ENCODE results near the gene DLL4.
A peak's percentile ranks its signal among the peaks of the same experiment; 100 is the strongest.

DLL4 gene

GRCh38 chr15:40906091-40906990 lies 22.8 kb upstream of the DLL4 start:
- DNase-seq (ENCODE audit: low read depth in 3 of 3), result peak; percentile 55 to 63 (median 57)

- DNase-seq (ENCODE audit: low read depth in 3 of 3), result no peak
Observed at GRCh38 chr15:40906991-40907802, 21.9 kb upstream of the DLL4 start.

GRCh38 chr15:40908095-40908494 lies 21.0 kb upstream of the DLL4 start:
- no peak for DNase-seq (ENCODE audit: low read depth in 3 of 3)

DNA sequence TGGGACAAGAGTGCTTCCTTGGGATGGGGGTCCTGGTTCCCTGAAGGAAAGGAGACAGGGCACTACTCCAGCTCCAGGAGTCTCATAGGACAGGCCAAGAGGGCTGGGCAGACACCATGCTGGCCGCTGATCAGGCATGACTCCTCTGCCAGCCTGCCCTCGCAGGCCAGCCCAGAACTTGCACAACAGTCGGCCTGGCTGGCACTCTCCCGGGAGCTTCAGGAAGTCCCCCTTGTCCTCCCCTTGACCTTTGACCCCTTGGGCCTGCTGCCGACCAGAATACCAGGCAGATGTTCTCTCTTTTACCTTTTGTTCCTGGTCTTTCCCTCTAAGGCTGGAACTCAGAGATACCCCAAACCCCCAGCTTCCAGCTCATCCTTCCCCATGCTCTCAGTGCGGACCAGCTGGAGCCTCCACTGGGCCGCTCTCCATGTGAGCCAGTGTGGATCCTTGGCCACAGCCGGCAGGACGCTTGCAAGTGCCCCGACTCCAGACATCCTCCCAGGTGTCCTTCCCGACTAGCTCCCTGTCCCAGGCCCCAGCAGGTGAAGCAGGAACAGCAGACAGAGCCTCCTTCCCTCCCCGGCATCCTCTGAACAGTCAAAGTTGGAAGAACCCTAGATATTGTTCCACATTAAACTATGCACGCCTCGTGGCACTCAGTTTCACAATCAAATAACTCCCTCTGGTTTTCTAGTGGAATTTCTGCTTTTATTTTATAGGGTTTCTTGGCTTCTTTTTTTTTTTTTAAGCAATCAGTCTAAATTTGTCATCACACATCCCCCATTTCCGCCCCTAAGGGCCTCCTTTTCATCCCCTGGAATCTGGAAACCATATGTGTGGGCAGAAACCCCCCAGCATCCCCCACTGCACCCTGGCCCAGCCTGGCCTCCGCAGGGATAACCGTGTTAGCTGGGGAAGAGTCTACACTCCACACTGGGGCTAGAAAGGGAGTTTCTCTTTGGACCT lies 19.2 kb upstream of the DLL4 start:
- no peak for DNase-seq (ENCODE audit: low read depth in 3 of 3)

GRCh38 chr15:40911141-40911540 lies 18.0 kb upstream of the DLL4 start:
- DNase-seq (ENCODE audit: low read depth in 3 of 3), result no peak

DNA sequence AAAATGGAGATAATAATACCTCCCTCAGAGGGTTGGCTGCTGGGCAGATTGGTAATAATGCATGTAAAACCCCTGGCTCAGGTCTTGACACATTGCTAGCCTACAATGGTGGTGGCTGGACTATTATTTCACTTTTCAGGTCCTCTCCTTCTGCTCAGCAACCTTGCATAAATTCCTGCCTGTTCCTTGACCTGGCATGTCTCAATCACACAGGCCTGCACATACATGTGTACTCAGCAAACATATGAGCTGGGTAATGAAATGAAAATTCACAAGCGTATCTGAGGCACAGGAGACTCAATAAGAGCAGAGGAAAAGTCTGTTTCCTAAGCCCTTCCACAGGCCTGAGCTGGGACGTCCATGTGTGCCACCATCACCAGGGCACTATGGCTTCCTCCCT lies 17.4 kb upstream of the DLL4 start:
- DNase-seq (ENCODE audit: low read depth in 3 of 3), result no peak

- no peak for DNase-seq (ENCODE audit: low read depth in 3 of 3)
Observed at GRCh38 chr15:40912478-40912877, 16.7 kb upstream of the DLL4 start.

DNA sequence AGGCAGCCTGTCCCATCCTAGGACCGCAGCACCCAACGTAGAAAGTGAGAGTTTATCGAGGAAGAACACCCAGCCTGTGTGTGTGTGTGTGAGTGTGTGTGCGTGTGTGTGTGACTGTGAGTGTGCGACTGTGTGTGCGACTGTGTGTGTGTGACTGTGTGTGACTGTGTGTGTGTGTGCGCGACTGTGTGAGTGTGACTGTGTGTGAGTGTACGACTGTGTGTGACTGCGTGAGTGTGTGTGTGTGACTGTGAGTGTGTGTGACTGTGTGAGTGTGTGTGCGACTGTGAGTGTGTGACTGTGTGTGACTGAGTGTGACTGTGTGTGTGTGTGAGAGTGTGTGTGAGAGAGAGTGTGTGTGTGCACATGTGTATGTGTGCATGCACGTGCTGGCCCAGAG lies 15.1 kb upstream of the DLL4 start:
- DNase-seq (ENCODE audit: low read depth in 3 of 3), result no peak

- no peak for DNase-seq (ENCODE audit: low read depth in 3 of 3)
Observed at GRCh38 chr15:40914486-40914885, 14.7 kb upstream of the DLL4 start.

DNA sequence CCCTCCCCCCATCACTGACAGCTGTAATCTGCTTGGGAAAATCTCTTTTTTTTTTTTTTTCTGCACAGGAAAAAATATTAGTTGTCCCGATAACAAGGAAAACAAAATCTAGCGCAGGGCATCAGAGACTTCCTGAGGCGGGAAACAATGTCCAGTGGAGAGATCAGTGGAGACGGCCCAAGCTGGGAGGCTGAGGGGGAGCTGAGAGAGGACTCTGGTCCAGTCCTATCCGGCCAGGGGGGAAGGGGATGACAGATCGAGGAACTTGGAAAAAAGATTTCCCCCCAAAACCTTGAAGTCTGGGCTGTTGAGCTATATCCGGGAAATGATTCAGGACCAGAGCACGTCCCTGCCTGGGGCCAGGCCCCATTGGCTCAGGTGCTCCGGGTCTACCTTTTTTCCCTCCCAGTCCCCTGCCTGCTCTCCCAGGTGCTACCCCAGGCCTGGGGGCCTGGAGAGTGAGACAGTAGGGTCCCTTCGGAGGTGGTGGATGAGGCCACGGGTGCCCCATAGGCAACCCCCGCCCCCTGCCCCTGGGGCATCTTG lies 14.0 kb upstream of the DLL4 start:
- DNase-seq (ENCODE audit: low read depth in 3 of 3), result no peak

DNA sequence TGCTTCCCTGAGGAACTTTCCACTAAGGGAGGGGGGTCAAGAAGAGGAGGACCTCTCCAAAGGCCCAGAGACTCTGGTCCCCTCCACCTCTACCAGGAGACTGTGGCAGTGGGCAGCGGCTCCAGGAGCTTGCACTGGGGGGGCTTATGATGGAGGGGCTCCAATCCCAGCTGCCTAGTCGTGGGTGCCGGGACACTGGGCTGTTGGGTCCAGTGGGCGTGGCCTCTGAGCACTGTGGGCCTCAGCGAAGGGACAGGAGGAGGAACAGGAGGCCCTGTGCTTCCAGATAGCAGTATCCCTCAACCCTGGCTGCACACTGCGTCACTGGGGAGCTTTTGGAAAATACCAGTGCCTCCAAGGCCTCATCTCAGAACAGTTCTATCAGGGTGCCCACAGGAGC lies 13.5 kb upstream of the DLL4 start:
- no peak for DNase-seq (ENCODE audit: low read depth in 3 of 3)

DNA sequence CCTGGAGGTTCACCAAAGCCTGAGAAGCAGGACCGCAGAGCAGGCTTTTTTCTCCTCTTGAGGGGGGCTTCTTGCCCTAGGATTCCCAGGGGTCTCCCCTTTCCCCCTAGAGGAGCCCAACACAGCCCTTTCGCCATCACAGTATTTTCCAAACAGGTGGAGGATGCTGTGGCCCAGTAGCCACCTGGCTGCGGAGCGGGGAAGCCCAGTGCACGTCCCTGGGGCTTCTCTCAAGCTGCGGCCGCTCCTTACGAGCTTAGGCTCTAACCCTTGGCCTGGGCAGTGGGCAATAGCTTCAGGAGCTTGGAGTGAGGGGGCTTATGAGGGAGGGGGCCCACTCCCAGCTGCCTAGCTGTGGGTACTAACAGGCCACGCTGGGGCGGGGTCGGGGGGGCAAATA lies 11.6 kb upstream of the DLL4 start:
- no peak for DNase-seq (ENCODE audit: low read depth in 3 of 3)

DNA sequence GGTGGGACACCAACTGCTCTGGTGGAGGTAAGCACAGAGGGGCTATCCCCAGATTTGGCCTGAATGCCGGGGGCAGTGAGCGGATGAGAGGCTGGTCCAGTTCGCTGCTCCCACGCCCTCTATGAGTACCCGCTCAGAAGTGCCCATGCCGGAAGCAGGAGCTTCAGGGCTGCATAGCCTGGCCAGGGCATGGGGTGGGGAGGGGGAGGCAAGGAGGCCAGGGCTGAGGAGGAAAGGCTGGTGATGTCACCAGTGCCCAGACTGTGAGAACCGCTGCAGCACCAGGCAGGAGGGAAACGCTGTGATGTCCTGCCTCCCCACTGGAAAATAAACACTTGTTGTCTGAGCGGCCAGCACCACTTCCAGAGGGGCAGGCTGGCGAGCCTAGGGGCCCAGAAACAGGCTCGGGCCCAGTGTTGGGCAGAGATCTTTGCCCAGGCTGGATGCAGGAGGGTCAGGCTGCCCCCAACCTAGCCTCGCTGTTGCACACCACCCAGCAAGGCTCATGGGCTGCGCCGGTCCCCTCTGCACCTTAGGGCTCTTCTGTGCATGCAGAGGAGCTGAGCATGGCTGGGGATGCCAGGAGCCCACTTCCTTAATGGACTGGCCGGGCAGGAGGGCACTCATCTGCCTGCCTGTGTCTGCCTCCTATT lies 10.9 kb upstream of the DLL4 start:
- no peak for DNase-seq (ENCODE audit: low read depth in 3 of 3)

DNA sequence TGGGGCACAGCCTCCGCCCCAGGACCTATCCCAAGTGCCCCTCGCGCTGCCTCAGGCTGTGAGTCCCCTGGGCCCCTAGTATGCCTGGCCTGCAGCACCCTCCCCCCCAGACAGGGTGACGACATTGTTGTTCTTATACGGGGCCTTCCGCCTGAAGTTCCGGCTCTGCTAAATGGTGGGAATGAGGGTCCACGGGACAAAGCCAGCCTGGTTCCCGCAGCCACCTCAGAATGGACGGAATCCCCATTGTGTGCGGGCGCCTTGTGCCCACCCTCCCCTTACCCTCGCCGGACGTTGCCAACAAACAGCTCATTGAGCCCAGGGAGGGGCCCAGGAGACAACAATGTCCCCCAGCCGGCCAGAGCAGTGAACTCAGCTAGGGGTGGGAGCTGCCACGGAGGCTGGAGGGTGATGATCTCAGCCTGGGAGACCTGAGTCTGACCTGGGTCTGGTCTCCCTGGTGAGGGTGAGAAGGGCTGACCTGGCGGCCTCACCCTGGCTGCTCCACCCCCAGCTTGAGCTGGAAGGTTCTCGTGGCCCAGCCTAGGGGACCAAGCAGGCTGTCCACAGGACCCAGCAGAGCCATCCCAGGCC lies 10.2 kb upstream of the DLL4 start:
- no peak for DNase-seq (ENCODE audit: low read depth in 3 of 3)

DNA sequence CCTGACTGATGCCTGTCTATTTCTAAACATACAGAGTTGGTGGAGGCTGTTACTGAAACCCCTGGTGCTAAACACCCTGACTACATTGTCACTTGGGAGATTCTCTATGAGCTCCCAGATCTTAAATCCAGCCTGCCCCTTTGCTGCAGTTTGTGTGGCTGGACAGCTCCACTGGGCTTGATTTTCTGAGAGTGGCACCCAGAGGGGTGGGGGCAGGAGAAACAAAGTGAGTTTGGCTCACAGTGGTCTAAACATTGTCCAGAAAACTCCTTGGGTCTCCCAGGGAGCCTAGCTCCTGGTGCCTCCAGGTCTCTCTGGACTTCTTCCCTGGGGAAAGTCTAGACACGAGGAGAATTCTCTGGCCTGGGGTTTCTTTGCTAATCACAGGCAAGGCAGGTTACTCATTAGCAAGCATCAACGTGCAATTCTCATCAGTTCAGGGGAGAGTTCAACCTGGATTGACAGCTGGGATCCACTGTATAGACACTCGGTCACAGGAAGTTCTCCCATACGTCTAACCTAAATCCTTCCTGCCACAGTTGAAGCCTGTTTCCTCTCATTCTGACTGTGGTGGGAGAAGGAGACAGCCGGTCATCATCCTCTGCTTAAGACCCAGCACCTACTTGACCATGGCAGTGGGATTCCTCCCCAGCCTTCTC lies 7.1 kb upstream of the DLL4 start:
- no peak for DNase-seq (ENCODE audit: low read depth in 3 of 3)

GRCh38 chr15:40922608-40923005 lies 6.5 kb upstream of the DLL4 start:
- DNase-seq (ENCODE audit: low read depth in 3 of 3), result no peak

GRCh38 chr15:40923551-40923950 lies 5.6 kb upstream of the DLL4 start:
- DNase-seq (ENCODE audit: low read depth in 3 of 3), result no peak

DNA sequence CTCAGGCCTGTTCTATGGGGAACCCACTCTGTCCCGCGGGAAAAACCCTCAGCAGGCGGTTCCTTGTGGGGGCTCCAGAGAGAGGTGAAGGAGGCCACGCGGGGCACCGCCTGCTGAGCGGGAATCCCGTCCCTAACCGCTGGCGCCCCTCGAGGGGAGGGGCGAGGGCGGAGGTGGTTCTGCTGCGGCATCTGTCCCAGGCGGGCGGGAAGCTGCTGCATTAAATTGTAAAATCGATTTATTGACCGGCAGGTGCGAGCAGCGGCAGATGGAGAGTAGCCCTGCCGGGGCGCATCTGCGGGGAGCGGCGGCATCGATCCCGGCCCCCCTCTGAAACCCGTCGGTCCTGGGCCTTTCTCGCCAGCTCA lies 3.7 kb upstream of the DLL4 start:
- no peak for DNase-seq (ENCODE audit: low read depth in 3 of 3)

GRCh38 chr15:40925863-40926658 lies 3.1 kb upstream of the DLL4 start:
- no peak for DNase-seq (ENCODE audit: low read depth in 3 of 3)
